ENCODE measurements around the gene RSPH3. TPM values are rescaled to one million over a fixed set of nuclear protein-coding genes. Genes with fewer than 3 reads are reported as not detected.
A peak's percentile ranks its signal among the peaks of the same experiment; 100 is the strongest.
"Not testable (repeated sequence)": the region's sequence is repeated elsewhere in the genome, so short reads cannot be mapped to it uniquely, and the experiment has no call there.

The RSPH3 gene
- total RNA-seq, 5 donors from 2014 or later (not counting 1 experiment from before 2014, with no cell fraction given) = 1.5 to 2.6 (median 2.1) TPM

- ATAC-seq (replicated peaks in 1 of 4) = peak in 3 of 4 experiments; percentile 24 to 28 (median 27)
- Histone ChIP-seq H3K4me1 (ENCODE audit: control insufficient read depth in 1 of 2, extremely low read depth in 1 of 2, insufficient read depth in 2 of 2, low read length in 2 of 2) (peaks cover 5 to 28% of the 10 kb centered on the region in 2 experiments), H3K4me3 (ENCODE audit: control insufficient read depth in 1 of 2, extremely low read depth in 1 of 2, low read length in 1 of 2) (no peak overlapping the region), H3K27me3 (replicated peaks in 1 of 2; ENCODE audit: control insufficient read depth in 2 of 2, extremely low read depth in 1 of 2, insufficient read depth in 2 of 2, low read length in 1 of 2) (no peaks in the 10 kb centered on the region), H3K27ac (ENCODE audit: low read length) (peak overlapping the region; percentile 13), H3K36me3 (ENCODE audit: control insufficient read depth in 2 of 2, extremely low read depth in 1 of 2, insufficient read depth in 1 of 2, low read length in 1 of 2) (peaks cover 16 to 37% of the 10 kb centered on the region in 2 donors), H3K9me3 (no peaks in the 10 kb centered on the region)
- CTCF ChIA-PET = interaction anchor here in 1 of 2 donors (0.9 to 1.6 kb wide), 5 partner anchors 9 to 74 kb away, joined by 3 to 4 read pairs (median 3); no protein-coding TSS in a partner anchor
- 76% methylated on average over 6 of the region's 11 CpGs for WGBS (ENCODE audit: insufficient coverage)
- Mint-ChIP-seq H3K4me3 (no peak overlapping the region), H3K27me3 (no peaks in the 10 kb centered on the region), H3K4me1 (peaks cover 36 to 43% (median 38%) of the 10 kb centered on the region in 3 donors), H3K27ac (peak overlapping the region; percentile 74 to 77), H3K9me3 (no peaks in the 10 kb centered on the region), H3K36me3 (peaks cover 27% of the 10 kb centered on the region)
- no peak for DNase-seq
- POLR2A ChIA-PET = no interaction called here
These were observed 33.4 kb upstream of the RSPH3 start for GRCh38 chr6:159033160-159034049.

GRCh38 chr6:159031846-159032245, 31.8 kb upstream of the RSPH3 start:
- H3K36me3 ChIP-seq (ENCODE audit: control insufficient read depth in 2 of 2, extremely low read depth in 1 of 2, insufficient read depth in 1 of 2, low read length in 1 of 2) = peaks cover 12 to 22% of the 10 kb centered on the region in 2 donors
- no peaks in the 10 kb centered on the region for H3K9me3 ChIP-seq
- no peaks in the 10 kb centered on the region for H3K9me3 Mint-ChIP-seq
- peaks cover 17% of the 10 kb centered on the region for H3K36me3 Mint-ChIP-seq
- ChIA-PET CTCF (interaction anchor here in 1 of 2 donors (0.6 to 1.4 kb wide), 2 partner anchors 68 to 72 kb away, joined by 3 to 7 read pairs; no protein-coding TSS in a partner anchor), POLR2A (no interaction called here)
- ATAC-seq (replicated peaks in 1 of 4) = no peak
- H3K27me3 Mint-ChIP-seq = no peaks in the 10 kb centered on the region
- no peaks in the 10 kb centered on the region for H3K27me3 ChIP-seq (replicated peaks in 1 of 2; ENCODE audit: control insufficient read depth in 2 of 2, extremely low read depth in 1 of 2, insufficient read depth in 2 of 2, low read length in 1 of 2)
- H3K4me3 Mint-ChIP-seq = no peak overlapping the region
- H3K4me3 ChIP-seq (ENCODE audit: control insufficient read depth in 1 of 2, extremely low read depth in 1 of 2, low read length in 1 of 2) = no peak overlapping the region
- no CpG with 5 or more reads among the region's 5 CpGs for WGBS (ENCODE audit: insufficient coverage)
- H3K27ac Mint-ChIP-seq = peak overlapping the region; percentile 6 to 77
- DNase-seq = no peak
- H3K4me1 Mint-ChIP-seq = peaks cover 26 to 31% (median 27%) of the 10 kb centered on the region in 3 donors
- no peak overlapping the region for H3K27ac ChIP-seq (ENCODE audit: low read length)
- H3K4me1 ChIP-seq (ENCODE audit: control insufficient read depth in 1 of 2, extremely low read depth in 1 of 2, insufficient read depth in 2 of 2, low read length in 2 of 2) = peaks cover 2 to 14% of the 10 kb centered on the region in 2 experiments

- no CpG with 5 or more reads among the region's 2 CpGs for WGBS (ENCODE audit: insufficient coverage)
These were observed 30.2 kb upstream of the RSPH3 start for GRCh38 chr6:159030168-159030567.

GRCh38 chr6:159025224-159025623, 25.2 kb upstream of the RSPH3 start:
- H3K27me3 Mint-ChIP-seq; H3K4me3 ChIP-seq (ENCODE audit: control insufficient read depth in 1 of 2, extremely low read depth in 1 of 2, low read length in 1 of 2); POLR2A ChIA-PET; H3K9me3 ChIP-seq; ATAC-seq (replicated peaks in 1 of 4); CTCF ChIA-PET; H3K27ac ChIP-seq (ENCODE audit: low read length); H3K27me3 ChIP-seq (replicated peaks in 1 of 2; ENCODE audit: control insufficient read depth in 2 of 2, extremely low read depth in 1 of 2, insufficient read depth in 2 of 2, low read length in 1 of 2); DNase-seq; H3K36me3 ChIP-seq (ENCODE audit: control insufficient read depth in 2 of 2, extremely low read depth in 1 of 2, insufficient read depth in 1 of 2, low read length in 1 of 2); H3K4me1 ChIP-seq (ENCODE audit: control insufficient read depth in 1 of 2, extremely low read depth in 1 of 2, insufficient read depth in 2 of 2, low read length in 2 of 2); H3K4me3 Mint-ChIP-seq; H3K4me1 Mint-ChIP-seq: not testable (repeated sequence)
- H3K9me3 Mint-ChIP-seq = peaks cover 0 to 37% (median 18%) of the 10 kb centered on the region in 3 donors
- 91% methylated on average over 1 of the region's 1 CpG for WGBS (ENCODE audit: insufficient coverage)
- peaks cover 38% of the 10 kb centered on the region for H3K36me3 Mint-ChIP-seq
- peak overlapping the region in 1 of 2 donors; percentile 59 for H3K27ac Mint-ChIP-seq

More at GRCh38 chr6:159030168-159030567, 30.2 kb upstream of the RSPH3 start:
- ChIA-PET CTCF (interaction anchor here (1.1 to 1.5 kb wide), 2 partner anchors 21 kb away, joined by 3 to 4 read pairs; no protein-coding TSS in a partner anchor), POLR2A (interaction anchor here in 1 of 2 donors (1.1 kb wide), 1 partner anchor 9 kb away, joined by 3 read pairs; no protein-coding TSS in a partner anchor)
- Histone ChIP-seq H3K27ac (ENCODE audit: low read length) (no peak overlapping the region), H3K27me3 (replicated peaks in 1 of 2; ENCODE audit: control insufficient read depth in 2 of 2, extremely low read depth in 1 of 2, insufficient read depth in 2 of 2, low read length in 1 of 2) (no peaks in the 10 kb centered on the region), H3K36me3 (ENCODE audit: control insufficient read depth in 2 of 2, extremely low read depth in 1 of 2, insufficient read depth in 1 of 2, low read length in 1 of 2) (peaks cover 0 to 5% of the 10 kb centered on the region in 2 donors), H3K9me3 (no peaks in the 10 kb centered on the region), H3K4me1 (ENCODE audit: control insufficient read depth in 1 of 2, extremely low read depth in 1 of 2, insufficient read depth in 2 of 2, low read length in 2 of 2) (no peaks in the 10 kb centered on the region), H3K4me3 (ENCODE audit: control insufficient read depth in 1 of 2, extremely low read depth in 1 of 2, low read length in 1 of 2) (no peak overlapping the region)
- Mint-ChIP-seq H3K4me3 (no peak overlapping the region), H3K9me3 (peaks cover 0 to 13% (median 9%) of the 10 kb centered on the region in 3 donors), H3K27me3 (no peaks in the 10 kb centered on the region), H3K4me1 (peaks cover 11 to 14% (median 13%) of the 10 kb centered on the region in 3 donors), H3K36me3 (peaks cover 12% of the 10 kb centered on the region), H3K27ac (peak overlapping the region in 1 of 2 donors; percentile 53)
- no peak for ATAC-seq (replicated peaks in 1 of 4)
- DNase-seq = no peak

GRCh38 chr6:159023893-159024292, 23.9 kb upstream of the RSPH3 start:
- Mint-ChIP-seq H3K4me1 (peaks cover 6 to 15% (median 9%) of the 10 kb centered on the region in 3 donors), H3K4me3 (no peak overlapping the region), H3K9me3 (peaks cover 0 to 37% (median 18%) of the 10 kb centered on the region in 3 donors), H3K36me3 (peaks cover 38% of the 10 kb centered on the region), H3K27ac (peak overlapping the region; percentile 62 to 85), H3K27me3 (no peaks in the 10 kb centered on the region)
- DNase-seq (no peak), ATAC-seq (replicated peaks in 1 of 4) (no peak)
- Histone ChIP-seq H3K27ac (ENCODE audit: low read length) (no peak overlapping the region), H3K36me3 (ENCODE audit: control insufficient read depth in 2 of 2, extremely low read depth in 1 of 2, insufficient read depth in 1 of 2, low read length in 1 of 2) (peaks cover 0 to 2% of the 10 kb centered on the region in 2 donors), H3K4me3 (ENCODE audit: control insufficient read depth in 1 of 2, extremely low read depth in 1 of 2, low read length in 1 of 2) (no peak overlapping the region), H3K27me3 (replicated peaks in 1 of 2; ENCODE audit: control insufficient read depth in 2 of 2, extremely low read depth in 1 of 2, insufficient read depth in 2 of 2, low read length in 1 of 2) (no peaks in the 10 kb centered on the region), H3K9me3 (no peaks in the 10 kb centered on the region), H3K4me1 (ENCODE audit: control insufficient read depth in 1 of 2, extremely low read depth in 1 of 2, insufficient read depth in 2 of 2, low read length in 2 of 2) (peaks cover 0 to 7% of the 10 kb centered on the region in 2 experiments)
- CTCF ChIA-PET = interaction anchor here in 1 of 2 donors (1.5 kb wide), 1 partner anchor 17 kb away, joined by 3 read pairs; no protein-coding TSS in a partner anchor
- 48% methylated on average over 4 of the region's 4 CpGs for WGBS (ENCODE audit: insufficient coverage)
- POLR2A ChIA-PET = no interaction called here

- no peak for ATAC-seq (replicated peaks in 1 of 4)
- Mint-ChIP-seq H3K9me3 (peaks cover 0 to 23% (median 9%) of the 10 kb centered on the region in 3 donors), H3K27ac (peak overlapping the region in 1 of 2 donors; percentile 94), H3K4me3 (no peak overlapping the region), H3K4me1 (peaks cover 21 to 44% (median 30%) of the 10 kb centered on the region in 3 donors), H3K27me3 (no peaks in the 10 kb centered on the region), H3K36me3 (peaks cover 27% of the 10 kb centered on the region)
- H3K4me3 ChIP-seq (ENCODE audit: control insufficient read depth in 1 of 2, extremely low read depth in 1 of 2, low read length in 1 of 2) = no peak overlapping the region
- no peak for DNase-seq
- WGBS (ENCODE audit: insufficient coverage) = 100% methylated on average over 1 of the region's 2 CpGs
- peaks cover 0 to 2% of the 10 kb centered on the region in 2 donors for H3K36me3 ChIP-seq (ENCODE audit: control insufficient read depth in 2 of 2, extremely low read depth in 1 of 2, insufficient read depth in 1 of 2, low read length in 1 of 2)
- H3K4me1 ChIP-seq (ENCODE audit: control insufficient read depth in 1 of 2, extremely low read depth in 1 of 2, insufficient read depth in 2 of 2, low read length in 2 of 2) = peaks cover 13 to 17% of the 10 kb centered on the region in 2 experiments
- H3K27ac ChIP-seq (ENCODE audit: low read length) = no peak overlapping the region
- ChIA-PET POLR2A (no interaction called here), CTCF (interaction anchor here in 1 of 2 donors (0.6 to 1.6 kb wide), 2 partner anchors 11 to 145 kb away, joined by 4 read pairs; no protein-coding TSS in a partner anchor)
- no peaks in the 10 kb centered on the region for H3K27me3 ChIP-seq (replicated peaks in 1 of 2; ENCODE audit: control insufficient read depth in 2 of 2, extremely low read depth in 1 of 2, insufficient read depth in 2 of 2, low read length in 1 of 2)
- no peaks in the 10 kb centered on the region for H3K9me3 ChIP-seq
These were observed 20.0 kb upstream of the RSPH3 start for GRCh38 chr6:159020011-159020410.
